NCI-H345 (cell line): Measurements from ENCODE around the gene SLC24A3.

Experiments used
- DNase-seq: peaks from one replicate; lab custom pipeline; 2025; lab: John Stamatoyannopoulos, UW

Gene SLC24A3

DNA sequence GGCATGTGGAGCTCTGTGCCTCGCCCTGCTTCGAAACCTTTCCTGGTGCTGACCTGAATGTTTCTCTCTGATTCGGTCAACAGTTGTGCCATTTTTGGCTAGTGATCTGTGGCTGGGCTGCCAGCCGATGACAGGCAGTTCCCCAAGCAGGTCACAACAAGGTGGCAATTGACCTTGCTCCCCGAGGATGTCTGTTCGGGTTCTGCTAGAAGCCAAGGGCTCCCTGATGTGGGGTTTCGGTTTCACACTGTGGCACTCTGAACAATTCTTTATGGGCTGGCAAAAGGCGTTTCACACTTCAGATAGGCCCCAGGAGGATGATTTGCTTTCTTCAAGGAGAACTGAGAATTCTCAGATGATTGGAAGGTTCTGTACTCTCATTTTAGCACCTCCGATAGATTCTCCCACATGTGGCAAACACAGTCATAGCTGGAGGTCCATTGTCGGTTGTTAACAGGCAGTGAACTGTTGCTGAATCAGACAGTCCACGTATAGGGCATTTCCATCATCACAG lies 135.6 kb downstream of the SLC24A3 start:
- DNase-seq = no peak

- no peak for DNase-seq
These were observed 136.1 kb downstream of the SLC24A3 start for GRCh38 chr20:19348582-19348981.

- no peak for DNase-seq
These were observed 137.4 kb downstream of the SLC24A3 start for GRCh38 chr20:19349879-19350278.

- DNase-seq = no peak
These were observed 139.1 kb downstream of the SLC24A3 start for GRCh38 chr20:19351542-19351941.

- no peak for DNase-seq
These were observed 142.5 kb downstream of the SLC24A3 start for GRCh38 chr20:19354950-19355349.

GRCh38 chr20:19361790-19362189 lies 149.3 kb downstream of the SLC24A3 start:
- no peak for DNase-seq

- no peak for DNase-seq
These were observed 151.0 kb downstream of the SLC24A3 start for GRCh38 chr20:19363476-19363875.

GRCh38 chr20:19367591-19367990 lies 155.1 kb downstream of the SLC24A3 start:
- DNase-seq = no peak

DNA sequence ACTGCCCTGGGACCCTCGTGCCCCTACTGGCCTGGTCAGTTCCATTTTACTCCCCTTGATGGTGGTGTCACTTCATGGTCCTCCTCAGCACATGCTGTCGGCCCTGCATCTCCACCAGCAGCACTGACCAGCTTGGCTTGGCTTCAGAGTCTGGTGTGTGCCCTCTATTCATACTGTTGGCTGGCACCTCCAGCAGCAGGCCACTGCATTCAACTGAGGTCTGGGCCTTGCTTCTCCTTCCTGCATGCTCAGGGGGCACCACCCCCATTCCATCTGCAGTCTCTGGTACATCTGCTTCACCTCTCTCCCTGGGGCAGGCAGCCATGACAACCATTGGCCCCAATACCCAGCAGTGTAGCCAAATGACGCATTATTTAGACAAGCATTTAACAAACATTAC lies 155.9 kb downstream of the SLC24A3 start:
- no peak for DNase-seq

- no peak for DNase-seq
These were observed 157.9 kb downstream of the SLC24A3 start for GRCh38 chr20:19370076-19371075.

DNA sequence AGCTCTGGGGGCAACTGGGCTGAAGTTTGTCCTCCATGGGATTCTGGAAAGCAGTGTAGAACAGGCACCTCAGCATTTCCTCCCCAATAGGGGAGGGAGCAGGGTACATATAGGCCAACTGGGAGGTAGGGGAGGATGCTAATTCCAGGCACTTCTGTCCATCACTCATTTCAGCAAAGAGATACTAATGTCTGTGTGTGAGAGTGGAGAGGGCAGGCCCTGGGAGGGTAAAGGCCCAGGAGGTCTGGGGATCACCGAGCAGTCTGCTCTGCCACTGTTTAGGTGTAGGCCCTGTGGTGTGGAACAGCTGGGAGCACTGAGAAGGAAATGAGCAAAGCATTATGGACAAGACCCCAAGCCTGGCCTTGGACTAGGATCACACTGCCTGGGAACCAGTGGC lies 158.7 kb downstream of the SLC24A3 start:
- DNase-seq = no peak

GRCh38 chr20:19374216-19374615 lies 161.8 kb downstream of the SLC24A3 start:
- no peak for DNase-seq

DNA sequence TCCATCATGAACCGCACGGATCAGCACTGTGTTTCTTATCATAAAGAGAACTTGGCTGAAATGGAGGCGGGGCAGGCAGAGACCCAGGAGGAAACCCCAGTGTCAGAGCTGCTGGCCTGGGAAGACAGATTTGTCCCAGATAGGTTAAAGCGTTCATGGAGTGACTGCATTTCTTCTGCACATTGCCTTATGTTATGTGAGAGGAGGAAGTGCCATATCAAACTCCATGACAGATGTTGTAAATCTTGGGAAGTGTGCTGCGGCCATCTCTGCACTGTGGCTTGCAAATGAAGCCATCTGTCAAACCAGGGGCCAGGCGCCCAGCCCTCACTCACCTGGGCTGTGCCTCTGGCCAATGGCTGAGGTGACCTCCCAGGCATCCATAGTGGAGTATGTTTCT lies 163.0 kb downstream of the SLC24A3 start:
- DNase-seq = no peak

DNA sequence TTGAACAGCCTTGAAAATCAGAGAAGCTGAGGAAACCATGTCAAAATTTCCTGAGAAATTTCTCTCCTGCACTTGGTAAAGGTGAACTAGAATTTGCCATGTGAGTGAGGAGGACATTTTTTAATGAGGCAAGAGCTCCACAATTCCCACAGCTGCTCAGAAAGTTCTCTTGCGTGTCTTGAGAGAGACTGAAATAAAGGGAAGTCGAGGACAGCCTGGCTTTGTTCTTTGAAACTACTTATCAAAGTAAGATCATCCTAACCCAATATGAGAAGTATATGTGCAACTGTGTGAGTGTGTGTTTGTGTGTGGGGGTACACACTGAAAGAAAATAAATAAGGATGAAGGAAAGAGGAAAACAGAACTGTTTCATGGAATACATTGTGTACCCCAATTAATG lies 163.4 kb downstream of the SLC24A3 start:
- DNase-seq = no peak

- DNase-seq = no peak
These were observed 164.2 kb downstream of the SLC24A3 start for GRCh38 chr20:19376451-19377229.

- no peak for DNase-seq
These were observed 165.6 kb downstream of the SLC24A3 start for GRCh38 chr20:19378058-19378457.

DNA sequence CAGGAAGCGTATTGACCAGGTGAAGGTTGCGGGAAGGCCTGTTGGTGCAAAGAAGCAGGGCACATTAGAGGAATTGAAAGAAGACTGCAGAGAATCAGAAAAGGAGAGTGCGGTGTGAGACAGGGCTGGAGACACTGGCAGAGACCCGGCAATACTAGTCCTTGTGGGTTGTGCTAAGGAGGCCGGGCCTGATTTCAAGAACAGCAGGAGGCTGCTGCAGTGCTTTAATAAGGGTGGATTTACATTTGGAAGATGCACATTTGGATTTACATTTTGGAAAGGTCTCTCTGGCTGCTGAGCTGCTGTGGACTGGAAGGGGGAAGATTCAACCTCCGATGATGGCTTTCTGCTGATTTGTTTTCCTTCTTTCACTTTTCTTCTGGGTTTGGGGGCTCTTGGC lies 167.8 kb downstream of the SLC24A3 start:
- DNase-seq = no peak

DNA sequence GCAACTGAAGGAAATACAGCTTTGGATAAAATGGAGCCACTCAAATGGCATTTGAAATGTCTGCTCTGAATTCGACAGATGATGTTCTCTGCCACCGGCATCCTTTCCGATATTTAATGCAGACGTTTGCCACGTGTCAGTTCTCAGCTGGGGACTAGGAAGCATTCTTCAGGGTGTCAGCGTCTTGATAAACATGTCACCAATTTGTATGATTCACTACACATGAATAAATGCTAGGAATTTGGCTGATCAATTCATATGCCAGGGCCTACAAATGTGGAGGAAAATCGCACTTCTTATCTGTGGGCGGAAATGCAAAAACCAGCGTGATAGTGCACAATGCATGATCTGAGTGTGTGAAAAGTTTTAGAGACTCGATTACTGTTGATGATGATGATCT lies 169.5 kb downstream of the SLC24A3 start:
- no peak for DNase-seq

GRCh38 chr20:19382386-19383340 lies 170.2 kb downstream of the SLC24A3 start:
- DNase-seq = no peak

- no peak for DNase-seq
These were observed 172.5 kb downstream of the SLC24A3 start for GRCh38 chr20:19384940-19385339.

DNA sequence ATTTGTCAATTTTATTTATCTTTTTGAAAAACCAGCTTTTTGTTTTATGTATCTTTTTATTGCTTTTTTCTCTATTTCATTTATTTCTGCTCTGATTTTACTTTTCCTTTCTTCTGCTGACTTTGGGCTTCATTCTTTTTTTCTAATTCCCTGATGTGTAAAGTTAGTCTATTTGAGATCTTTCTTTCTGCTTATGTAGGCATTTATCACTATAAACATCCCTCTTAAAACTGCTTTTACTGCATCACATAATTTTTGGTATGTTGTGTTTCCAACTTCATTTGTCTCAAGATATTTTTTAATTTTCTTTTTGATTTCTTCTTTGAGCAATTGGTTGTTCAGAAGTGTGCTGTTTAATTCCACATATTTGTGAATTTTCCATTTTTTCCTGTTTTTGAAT lies 174.8 kb downstream of the SLC24A3 start:
- no peak for DNase-seq
